ENCODE measurements around the gene IPO13. TPM values are rescaled to one million over a fixed set of nuclear protein-coding genes. Genes with fewer than 3 reads are reported as not detected.

Gene IPO13
- total and polyA plus RNA-seq, 3 donors from 2014 or later: 67.3 to 138 (median 77.0) TPM

GRCh38 chr1:43947061-43947873 lies 517 bp downstream of the IPO13 start:
- TF ChIP-seq POLR2A (IDR thresholded peaks at IDR 0.05): no peak
- no peak for TF ChIP-seq CTCF (IDR thresholded peaks at IDR 0.05)
- no peaks in the 10 kb centered on the region for H3K36me3 ChIP-seq (ENCODE audit: low read depth, missing control alignments)
- H3K4me3 ChIP-seq: peak overlapping the region; percentile 68 to 86
- H3K27ac ChIP-seq: peak overlapping the region; percentile 93
- 0 to 4% methylated on average over 8 to 27 of the region's 27 CpGs for WGBS, 2 donors
- intact Hi-C loops (cut with DNase I; ENCODE audit: low total_unique reads): no loop called here
- no peaks in the 10 kb centered on the region for H3K27me3 ChIP-seq
- DNase-seq: no peak
- H3K9me3 ChIP-seq: no peaks in the 10 kb centered on the region
- H3K4me1 ChIP-seq: peaks cover 21% of the 10 kb centered on the region

- no peak for DNase-seq
- peak overlapping the region; percentile 68 to 86 for H3K4me3 ChIP-seq
- no peaks in the 10 kb centered on the region for H3K9me3 ChIP-seq
- no peak for TF ChIP-seq CTCF (IDR thresholded peaks at IDR 0.05)
- no peak for TF ChIP-seq POLR2A (IDR thresholded peaks at IDR 0.05)
- 16 to 17% methylated on average over 3 of the region's 3 CpGs for WGBS, 2 donors
- H3K36me3 ChIP-seq (ENCODE audit: low read depth, missing control alignments): no peaks in the 10 kb centered on the region
- H3K27ac ChIP-seq: no peak overlapping the region
- H3K4me1 ChIP-seq: peaks cover 21% of the 10 kb centered on the region
- H3K27me3 ChIP-seq: no peaks in the 10 kb centered on the region
- intact Hi-C loops (cut with DNase I; ENCODE audit: low total_unique reads): no loop called here
These were observed 1.2 kb downstream of the IPO13 start for GRCh38 chr1:43947874-43948437.

- Histone ChIP-seq H3K27me3 (no peaks in the 10 kb centered on the region), H3K4me1 (peaks cover 21% of the 10 kb centered on the region), H3K36me3 (ENCODE audit: low read depth, missing control alignments) (no peaks in the 10 kb centered on the region), H3K4me3 (no peak overlapping the region), H3K27ac (no peak overlapping the region), H3K9me3 (no peaks in the 10 kb centered on the region)
- intact Hi-C loops (cut with DNase I; ENCODE audit: low total_unique reads): no loop called here
- TF ChIP-seq CTCF (IDR thresholded peaks at IDR 0.05) (no peak), POLR2A (IDR thresholded peaks at IDR 0.05) (no peak)
- DNase-seq: no peak
- 82 to 85% methylated on average over 5 to 13 of the region's 13 CpGs for WGBS, 2 donors
These were observed 2.9 kb downstream of the IPO13 start for GRCh38 chr1:43949678-43950077.

- TF ChIP-seq CTCF (IDR thresholded peaks at IDR 0.05) (no peak), POLR2A (IDR thresholded peaks at IDR 0.05) (no peak)
- WGBS, 2 donors: 89 to 92% methylated on average over 3 to 4 of the region's 4 CpGs
- Histone ChIP-seq H3K27me3 (no peaks in the 10 kb centered on the region), H3K27ac (no peak overlapping the region), H3K9me3 (no peaks in the 10 kb centered on the region), H3K4me1 (peaks cover 15% of the 10 kb centered on the region), H3K36me3 (ENCODE audit: low read depth, missing control alignments) (no peaks in the 10 kb centered on the region), H3K4me3 (no peak overlapping the region)
- DNase-seq: no peak
- intact Hi-C loops (cut with DNase I; ENCODE audit: low total_unique reads): no loop called here
These were observed 4.6 kb downstream of the IPO13 start for GRCh38 chr1:43951021-43951985.
